HepG2 (cell line): ENCODE data around the gene USP19. TPM values are rescaled to one million over a fixed set of nuclear protein-coding genes. Genes with fewer than 3 reads are reported as not detected.

ENCODE experiments used
- ETV5 ChIP-seq: IDR thresholded peaks from 2 replicates; pipeline ENCODE4 v1.6.1; 2018; ENCODE audit warnings: missing biosample characterization, missing genetic modification reagents, inconsistent platforms, borderline replicate concordance
- GABPA ChIP-seq, 2 experiments: IDR thresholded peaks; 2 replicates each; pipeline ENCODE4 v1.6.1; 2011 to 2016; ENCODE audit warnings: low read depth in 2 of 2, low read length in 1 of 2, missing biosample characterization in 1 of 2, missing genetic modification characterization in 1 of 2
- HNRNPLL ChIP-seq: fragments of 200-400 bp; formaldehyde crosslinking; IDR thresholded peaks from 2 replicates; pipeline ENCODE4 v1.6.1; 2017; ENCODE audit warnings: mild to moderate bottlenecking, low read depth, low read length; ENCODE audit not compliant: poor library complexity, severe bottlenecking
- IRF2 ChIP-seq: IDR thresholded peaks from 2 replicates; pipeline ENCODE4 v1.6.1; 2018; ENCODE audit warnings: missing genetic modification reagents, missing compliant biosample characterization
- KDM3A ChIP-seq: IDR thresholded peaks from 2 replicates; pipeline ENCODE4 v1.6.1; 2018; ENCODE audit warnings: low read depth, missing compliant biosample characterization
- KLF12 ChIP-seq: sonication (generic); formaldehyde crosslinking; IDR thresholded peaks from 2 replicates; pipeline ENCODE4 v1.4.0; 2020; ENCODE audit warnings: missing genetic modification reagents, borderline replicate concordance
- MED8 ChIP-seq: sonication (generic); formaldehyde crosslinking; IDR thresholded peaks from 2 replicates; pipeline ENCODE4 v1.8.1; 2023; ENCODE audit warnings: mild to moderate bottlenecking, missing genetic modification reagents; ENCODE audit not compliant: insufficient replicate concordance
- NFE2L1 ChIP-seq: sonication (generic); formaldehyde crosslinking; IDR thresholded peaks from 2 replicates; pipeline ENCODE4 v1.4.0; 2020; ENCODE audit warnings: missing genetic modification reagents, mild to moderate bottlenecking, borderline replicate concordance
- NFYC ChIP-seq: IDR thresholded peaks from 2 replicates; pipeline ENCODE4 v1.6.1; 2016; ENCODE audit warnings: missing genetic modification reagents, missing compliant biosample characterization
- POLR2AphosphoS2 ChIP-seq: IDR thresholded peaks from 2 replicates; pipeline ENCODE4 v1.6.1; 2011; ENCODE audit warnings: low read depth, low read length, improper control_type of control experiment
- RARG ChIP-seq: sonication (generic); formaldehyde crosslinking; IDR thresholded peaks from 2 replicates; pipeline ENCODE4 v1.4.0; 2020; ENCODE audit warnings: low read depth, mild to moderate bottlenecking, missing genetic modification reagents
- ZNF136 ChIP-seq: sonication (generic); formaldehyde crosslinking; IDR thresholded peaks from 2 replicates; pipeline ENCODE4 v1.8.1; 2022; ENCODE audit warnings: low read depth, mild to moderate bottlenecking, moderate library complexity, missing genetic modification reagents
- ZNF296 ChIP-seq: sonication (generic); formaldehyde crosslinking; conservative IDR thresholded peaks from 2 replicates; pipeline ENCODE4 v1.5.0; 2020; ENCODE audit warnings: mild to moderate bottlenecking, missing genetic modification reagents
- ZNF468 ChIP-seq: sonication (generic); formaldehyde crosslinking; IDR thresholded peaks from 2 replicates; pipeline ENCODE4 v1.8.0; 2022; ENCODE audit warnings: mild to moderate bottlenecking, moderate library complexity, missing genetic modification reagents
- ZNF607 ChIP-seq: sonication (generic); formaldehyde crosslinking; IDR thresholded peaks from 2 replicates; pipeline ENCODE4 v1.5.1; 2020; ENCODE audit warnings: missing genetic modification reagents, mild to moderate bottlenecking, borderline replicate concordance
- ZNF709 ChIP-seq: sonication (generic); formaldehyde crosslinking; IDR thresholded peaks from 2 replicates; pipeline ENCODE4 v1.5.0; 2020; ENCODE audit warnings: mild to moderate bottlenecking, missing genetic modification reagents
- ZNF747 ChIP-seq: sonication (generic); formaldehyde crosslinking; IDR thresholded peaks from 2 replicates; pipeline ENCODE4 v1.8.1; 2023; ENCODE audit warnings: missing genetic modification reagents, mild to moderate bottlenecking, borderline replicate concordance
- ZNF841 ChIP-seq: sonication (generic); formaldehyde crosslinking; IDR thresholded peaks from 2 replicates; pipeline ENCODE4 v1.8.1; 2023; ENCODE audit warnings: missing genetic modification reagents, borderline replicate concordance
- ZSCAN12 ChIP-seq: sonication (generic); formaldehyde crosslinking; IDR thresholded peaks from 2 replicates; pipeline ENCODE4 v1.9.0; 2021; ENCODE audit warnings: mild to moderate bottlenecking, missing genetic modification reagents
- ZSCAN29 ChIP-seq: sonication (generic); formaldehyde crosslinking; conservative IDR thresholded peaks from 2 replicates; pipeline ENCODE4 v1.4.0; 2020; ENCODE audit warnings: mild to moderate bottlenecking, missing genetic modification reagents
- ZZZ3 ChIP-seq: sonication (generic); formaldehyde crosslinking; IDR thresholded peaks from 2 replicates; pipeline ENCODE4 v1.4.0; 2020; ENCODE audit warnings: missing genetic modification reagents, mild to moderate bottlenecking, borderline replicate concordance
- polyA plus RNA-seq, 8 experiments: library from polyadenylated mRNA; depleted of rRNA in 3 of 8; stranded (reverse) in 7 of 8; unstranded in 1 of 8; fragments of >200 nt; fragmentation: Illumina TruSeq in 4 of 8; extraction: Trizol in 4 of 8; gene quantifications; 2 replicates each; pipeline versions ENCODE4 v1.2.1 to v1.2.3, GENCODE V29; 2011 to 2016; ENCODE audit warnings: low read depth in 4 of 8, missing spikeins in 1 of 8, mixed read lengths in 1 of 8; ENCODE audit not compliant: insufficient read depth in 1 of 8
- total RNA-seq, 5 experiments: library from RNA; depleted of rRNA; stranded (reverse); fragments of >200 nt; fragmentation: Illumina TruSeq; extraction: Trizol; gene quantifications; 2 replicates each; pipeline ENCODE4 v1.2.3, GENCODE V29; 2016; ENCODE audit warnings: low read depth in 1 of 5
- TF ChIP-seq, protein P1 (sequence below): sonication (generic); formaldehyde crosslinking; IDR thresholded peaks from 2 replicates; pipeline ENCODE4 v1.5.0; 2020; ENCODE audit warnings: mild to moderate bottlenecking, low read depth, missing genetic modification reagents, borderline replicate concordance
- TF ChIP-seq, protein P2 (sequence below): sonication (generic); formaldehyde crosslinking; conservative IDR thresholded peaks from 2 replicates; pipeline ENCODE4 v1.8.0; 2022; ENCODE audit warnings: low read depth, missing genetic modification reagents
- TF ChIP-seq, protein P3 (sequence below): sonication (generic); formaldehyde crosslinking; IDR thresholded peaks from 2 replicates; pipeline ENCODE4 v1.4.0; 2020; ENCODE audit warnings: missing genetic modification reagents, borderline replicate concordance

USP19 gene
- total and polyA plus RNA-seq, 2 of the 13 experiments (the other 11 are each of a cell fraction or from before 2014, with no cell fraction given) = 28.3 to 31.7 TPM

DNA sequence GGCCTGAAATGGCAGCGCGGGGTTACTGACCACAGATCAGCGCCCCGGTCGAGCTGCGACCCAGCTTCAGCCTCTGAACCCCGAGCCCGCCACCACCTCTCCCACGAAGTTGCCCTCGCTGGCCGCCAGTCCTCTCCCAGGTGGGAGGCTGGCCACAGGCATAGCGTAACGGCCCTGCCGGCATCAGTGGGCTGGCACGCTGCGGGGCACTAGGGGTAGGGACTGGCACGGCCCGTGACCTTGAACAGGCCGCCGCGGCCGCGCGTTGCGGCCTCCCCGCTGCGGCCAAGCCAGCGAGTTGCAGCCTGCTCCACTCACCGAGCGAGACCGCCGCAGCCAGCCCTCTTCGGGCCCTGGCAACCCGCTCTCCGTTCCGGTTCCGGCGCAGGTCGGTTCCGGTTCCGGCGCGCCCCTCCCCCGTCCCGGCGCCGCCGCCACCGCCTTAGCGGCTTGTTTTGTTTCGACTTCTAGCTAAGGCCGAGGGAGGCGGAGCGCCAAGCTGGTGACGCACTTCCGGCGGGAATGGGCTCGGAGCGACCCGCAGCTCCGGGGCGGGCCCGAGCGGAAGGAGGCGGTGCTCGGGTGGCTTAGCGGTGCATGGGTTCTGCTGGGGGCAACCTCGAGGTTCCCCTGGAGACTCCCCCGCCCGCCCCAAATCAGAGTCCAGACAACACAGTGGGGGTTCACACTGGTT is at the start of gene USP19 (continued):
- TF ChIP-seq, protein P1, sequence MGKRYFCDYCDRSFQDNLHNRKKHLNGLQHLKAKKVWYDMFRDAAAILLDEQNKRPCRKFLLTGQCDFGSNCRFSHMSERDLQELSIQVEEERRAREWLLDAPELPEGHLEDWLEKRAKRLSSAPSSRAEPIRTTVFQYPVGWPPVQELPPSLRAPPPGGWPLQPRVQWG (CRISPR knock-in tag) = no peak
- TF ChIP-seq, protein P2, sequence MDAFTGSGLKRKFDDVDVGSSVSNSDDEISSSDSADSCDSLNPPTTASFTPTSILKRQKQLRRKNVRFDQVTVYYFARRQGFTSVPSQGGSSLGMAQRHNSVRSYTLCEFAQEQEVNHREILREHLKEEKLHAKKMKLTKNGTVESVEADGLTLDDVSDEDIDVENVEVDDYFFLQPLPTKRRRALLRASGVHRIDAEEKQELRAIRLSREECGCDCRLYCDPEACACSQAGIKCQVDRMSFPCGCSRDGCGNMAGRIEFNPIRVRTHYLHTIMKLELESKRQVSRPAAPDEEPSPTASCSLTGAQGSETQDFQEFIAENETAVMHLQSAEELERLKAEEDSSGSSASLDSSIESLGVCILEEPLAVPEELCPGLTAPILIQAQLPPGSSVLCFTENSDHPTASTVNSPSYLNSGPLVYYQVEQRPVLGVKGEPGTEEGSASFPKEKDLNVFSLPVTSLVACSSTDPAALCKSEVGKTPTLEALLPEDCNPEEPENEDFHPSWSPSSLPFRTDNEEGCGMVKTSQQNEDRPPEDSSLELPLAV (CRISPR knock-in tag) = no peak
- no peak for TF ChIP-seq KLF12 (CRISPR knock-in tag)
- no peak for TF ChIP-seq ZNF841 (CRISPR knock-in tag)
- no peak for TF ChIP-seq ZSCAN29 (CRISPR knock-in tag)
- peak; percentile 76; the same call in 1 of the 2 replicates for TF ChIP-seq ZNF747 (CRISPR knock-in tag)
- peak; percentile 80 for TF ChIP-seq HNRNPLL
- no peak for TF ChIP-seq GABPA (IDR thresholded peaks at IDR 0.05; ENCODE audit: low read depth, low read length)
- TF ChIP-seq GABPA (CRISPR knock-in tag; IDR thresholded peaks at IDR 0.05; ENCODE audit: low read depth) = peak; percentile 92
- TF ChIP-seq, protein P3, sequence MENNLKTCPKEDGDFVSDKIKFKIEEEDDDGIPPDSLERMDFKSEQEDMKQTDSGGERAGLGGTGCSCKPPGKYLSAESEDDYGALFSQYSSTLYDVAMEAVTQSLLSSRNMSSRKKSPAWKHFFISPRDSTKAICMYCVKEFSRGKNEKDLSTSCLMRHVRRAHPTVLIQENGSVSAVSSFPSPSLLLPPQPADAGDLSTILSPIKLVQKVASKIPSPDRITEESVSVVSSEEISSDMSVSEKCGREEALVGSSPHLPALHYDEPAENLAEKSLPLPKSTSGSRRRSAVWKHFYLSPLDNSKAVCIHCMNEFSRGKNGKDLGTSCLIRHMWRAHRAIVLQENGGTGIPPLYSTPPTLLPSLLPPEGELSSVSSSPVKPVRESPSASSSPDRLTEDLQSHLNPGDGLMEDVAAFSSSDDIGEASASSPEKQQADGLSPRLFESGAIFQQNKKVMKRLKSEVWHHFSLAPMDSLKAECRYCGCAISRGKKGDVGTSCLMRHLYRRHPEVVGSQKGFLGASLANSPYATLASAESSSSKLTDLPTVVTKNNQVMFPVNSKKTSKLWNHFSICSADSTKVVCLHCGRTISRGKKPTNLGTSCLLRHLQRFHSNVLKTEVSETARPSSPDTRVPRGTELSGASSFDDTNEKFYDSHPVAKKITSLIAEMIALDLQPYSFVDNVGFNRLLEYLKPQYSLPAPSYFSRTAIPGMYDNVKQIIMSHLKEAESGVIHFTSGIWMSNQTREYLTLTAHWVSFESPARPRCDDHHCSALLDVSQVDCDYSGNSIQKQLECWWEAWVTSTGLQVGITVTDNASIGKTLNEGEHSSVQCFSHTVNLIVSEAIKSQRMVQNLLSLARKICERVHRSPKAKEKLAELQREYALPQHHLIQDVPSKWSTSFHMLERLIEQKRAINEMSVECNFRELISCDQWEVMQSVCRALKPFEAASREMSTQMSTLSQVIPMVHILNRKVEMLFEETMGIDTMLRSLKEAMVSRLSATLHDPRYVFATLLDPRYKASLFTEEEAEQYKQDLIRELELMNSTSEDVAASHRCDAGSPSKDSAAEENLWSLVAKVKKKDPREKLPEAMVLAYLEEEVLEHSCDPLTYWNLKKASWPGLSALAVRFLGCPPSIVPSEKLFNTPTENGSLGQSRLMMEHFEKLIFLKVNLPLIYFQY (CRISPR knock-in tag) = peak; percentile 96
- TF ChIP-seq ZNF607 (CRISPR knock-in tag) = no peak
- peak; percentile 90 for TF ChIP-seq ETV5 (CRISPR knock-in tag)
- TF ChIP-seq ZNF296 (CRISPR knock-in tag) = no peak
- peak; percentile 88; the same call in 1 of the 2 replicates for TF ChIP-seq IRF2 (CRISPR knock-in tag)
- 0 out of 2 replicates have a peak, but pooled peaks have one; percentile 47 for TF ChIP-seq ZNF709 (CRISPR knock-in tag)
- TF ChIP-seq ZZZ3 (CRISPR knock-in tag) = peak; percentile 27; the same call in 1 of the 2 replicates
- TF ChIP-seq POLR2AphosphoS2 = no peak
- no peak for TF ChIP-seq RARG
- peak; percentile 62 for TF ChIP-seq MED8 (CRISPR knock-in tag)
- 0 out of 2 replicates have a peak, but pooled peaks have one; percentile 28 for TF ChIP-seq ZNF136
- TF ChIP-seq NFYC (CRISPR knock-in tag) = peak; percentile 36; the same call in 1 of the 2 replicates
- no peak for TF ChIP-seq ZSCAN12 (CRISPR knock-in tag)
- peak; percentile 76; the same call in 1 of the 2 replicates for TF ChIP-seq KDM3A (CRISPR knock-in tag)
- no peak for TF ChIP-seq NFE2L1 (CRISPR knock-in tag)
- no peak for TF ChIP-seq ZNF468 (CRISPR knock-in tag)
